GM18951 (cell line): ENCODE data around the gene STX17.

Source experiments
- POLR2A ChIP-seq: IDR thresholded peaks from 4 replicates; pipeline ENCODE4 v1.6.1; 2011; ENCODE audit warnings: mild to moderate bottlenecking; ENCODE audit not compliant: insufficient read length, insufficient read depth; ENCODE audit errors: extremely low read depth
- in situ Hi-C: fragments of 300-500 bp; cut with MboI; formaldehyde crosslinking; loops from one replicate; pipeline ENCODE4 v1.12.0; 2022; ENCODE audit warnings: low sequenced_read_pairs, mixed read lengths, inconsistent platforms; ENCODE audit not compliant: unreplicated experiment

The STX17 gene

DNA sequence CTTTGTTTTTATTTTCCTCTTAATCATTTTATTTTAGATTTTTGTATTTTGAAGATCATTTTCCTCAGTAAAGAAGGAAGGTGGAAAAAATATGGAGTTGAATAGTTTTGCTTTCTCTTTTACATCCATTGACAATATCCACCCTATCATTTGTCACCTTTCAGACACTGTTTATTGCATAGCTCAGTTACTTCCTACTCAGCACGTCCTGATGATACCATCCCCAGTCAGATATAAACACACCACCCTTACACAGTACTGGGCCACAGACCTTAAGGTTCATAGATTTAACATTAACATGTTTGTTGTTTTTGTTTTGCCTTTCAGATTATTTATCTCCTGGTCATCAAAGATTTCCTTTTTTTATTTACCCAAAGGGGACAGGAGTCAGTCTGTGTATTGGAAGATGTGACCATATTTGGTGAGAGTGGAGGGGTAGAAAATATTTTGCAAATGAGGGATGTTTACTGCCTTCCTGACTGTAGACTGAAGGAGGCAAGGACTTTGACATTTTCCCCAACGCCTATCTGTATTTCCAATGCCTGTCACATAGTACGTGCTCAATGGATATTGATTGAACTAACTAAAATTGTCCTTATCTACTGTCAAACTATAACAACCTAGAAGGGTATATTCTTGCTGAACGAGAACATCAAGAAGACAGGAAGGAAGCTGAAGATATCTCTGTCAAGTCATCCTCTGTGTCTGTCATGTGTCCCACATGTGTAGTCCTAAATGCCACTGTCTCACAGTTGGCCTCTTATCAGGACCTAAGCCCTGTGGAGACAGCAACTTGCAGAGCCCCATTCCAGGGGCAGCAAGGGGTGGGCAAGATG lies 15.6 kb downstream of the STX17 start:
- no peak for TF ChIP-seq POLR2A
- in situ Hi-C loops: no loop called here

- no peak for TF ChIP-seq POLR2A
- in situ Hi-C loops: no loop called here
Measured at GRCh38 chr9:99922711-99923030, 16.2 kb downstream of the STX17 start.

DNA sequence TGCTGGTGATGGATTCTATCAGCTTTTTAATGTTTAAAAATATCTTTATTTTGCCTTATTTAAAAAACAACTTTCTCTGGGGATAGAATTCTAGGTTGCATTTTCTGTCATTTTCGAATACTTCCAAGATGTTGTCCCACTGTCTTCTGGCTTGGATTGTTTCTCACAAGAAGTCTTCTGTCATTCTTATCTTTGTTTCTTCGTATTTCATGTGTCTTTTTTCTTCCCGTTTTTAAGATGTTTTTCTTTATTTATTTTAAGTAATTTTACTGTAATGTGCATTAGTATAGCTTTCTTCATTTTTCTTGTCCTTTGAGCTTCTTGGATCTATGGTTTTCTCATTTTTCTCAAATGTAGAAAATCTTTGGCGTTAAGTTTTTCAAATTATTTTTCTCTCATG lies 19.1 kb downstream of the STX17 start:
- in situ Hi-C loops: no loop called here

DNA sequence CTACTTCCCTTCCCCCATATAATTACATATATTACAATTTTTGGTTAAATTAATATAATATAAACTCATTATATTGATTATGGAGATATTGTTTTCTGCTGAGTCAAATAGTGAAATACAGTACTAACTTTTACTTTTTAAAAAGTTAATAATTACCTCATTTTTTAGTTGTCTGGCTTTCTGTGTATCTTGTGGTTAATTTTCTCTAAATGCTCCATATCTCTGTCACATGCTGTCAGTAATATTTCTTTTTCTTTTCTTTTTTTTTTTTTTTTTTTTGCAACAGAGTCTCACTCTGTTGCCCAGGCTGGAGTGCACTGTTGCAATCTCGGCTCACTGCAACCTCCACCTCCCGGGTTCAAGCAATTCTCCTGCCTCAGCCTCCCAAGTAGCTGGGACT lies 23.2 kb downstream of the STX17 start:
- no peak for TF ChIP-seq POLR2A

More for the DNA sequence above, 19.1 kb downstream of the STX17 start:
- TF ChIP-seq POLR2A: no peak

GRCh38 chr9:99931155-99931840 lies 24.8 kb downstream of the STX17 start:
- TF ChIP-seq POLR2A: no peak
- in situ Hi-C loops: no loop called here

More for the DNA sequence above, 23.2 kb downstream of the STX17 start:
- in situ Hi-C loops: no loop called here

DNA sequence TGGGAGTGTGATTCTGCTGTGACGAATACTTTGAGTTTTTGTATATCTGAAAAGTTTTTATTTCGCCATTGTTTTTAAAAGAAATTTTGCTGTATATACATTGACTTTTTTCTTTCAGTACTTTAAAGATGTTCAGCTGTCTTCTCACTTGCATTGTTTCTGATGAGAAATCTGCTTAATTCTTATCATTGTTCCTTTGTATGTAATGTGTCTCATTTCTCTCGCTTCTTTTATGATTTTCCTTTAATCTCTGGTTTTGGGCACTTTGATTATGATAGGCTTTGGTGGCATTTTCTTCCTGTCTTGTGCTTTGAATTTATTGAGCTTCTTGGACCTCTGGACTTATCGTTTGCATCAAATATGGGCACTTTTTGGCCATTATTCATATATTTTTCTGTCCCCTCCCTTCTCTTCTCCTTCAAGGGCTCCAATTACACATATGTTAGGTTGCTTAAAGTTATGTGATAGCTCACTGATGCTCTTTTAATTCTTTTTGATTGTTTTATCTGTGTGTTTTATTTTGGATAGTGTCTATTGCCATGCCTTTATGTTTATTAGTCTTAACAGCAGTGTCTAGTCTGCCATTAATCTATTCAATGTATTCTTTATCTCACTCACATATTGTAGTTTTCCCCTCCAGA lies 30.6 kb downstream of the STX17 start:
- in situ Hi-C loops: no loop called here
- no peak for TF ChIP-seq POLR2A

- TF ChIP-seq POLR2A: no peak
- in situ Hi-C loops: no loop called here
Measured at GRCh38 chr9:99947395-99947794, 40.9 kb downstream of the STX17 start.

GRCh38 chr9:99948482-99948881 lies 42.0 kb downstream of the STX17 start:
- TF ChIP-seq POLR2A: no peak
- in situ Hi-C loops: no loop called here

DNA sequence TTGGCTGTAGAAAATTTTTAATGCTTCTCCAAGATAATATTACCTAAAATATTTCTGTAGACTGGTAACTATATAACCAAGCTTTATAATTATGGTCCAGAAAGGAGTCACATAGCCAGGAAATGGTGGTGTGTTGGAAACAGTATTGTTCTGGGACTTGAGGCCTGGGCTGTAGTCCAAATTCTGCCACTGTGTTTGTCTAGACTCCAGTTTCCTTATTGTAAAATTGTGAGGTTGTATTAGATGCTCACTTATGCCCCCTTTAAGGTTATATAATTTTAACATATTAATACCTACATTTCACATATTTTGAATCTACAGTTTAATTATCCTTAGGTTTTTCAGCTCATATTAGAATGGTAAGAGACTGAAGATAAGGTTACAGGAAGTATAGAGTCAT lies 42.4 kb downstream of the STX17 start:
- in situ Hi-C loops: no loop called here

GRCh38 chr9:99953861-99954507 lies 47.5 kb downstream of the STX17 start:
- in situ Hi-C loops: no loop called here
- TF ChIP-seq POLR2A: no peak

More for the DNA sequence above, 42.4 kb downstream of the STX17 start:
- TF ChIP-seq POLR2A: no peak

GRCh38 chr9:99954819-99955218 lies 48.4 kb downstream of the STX17 start:
- no peak for TF ChIP-seq POLR2A
- in situ Hi-C loops: no loop called here

DNA sequence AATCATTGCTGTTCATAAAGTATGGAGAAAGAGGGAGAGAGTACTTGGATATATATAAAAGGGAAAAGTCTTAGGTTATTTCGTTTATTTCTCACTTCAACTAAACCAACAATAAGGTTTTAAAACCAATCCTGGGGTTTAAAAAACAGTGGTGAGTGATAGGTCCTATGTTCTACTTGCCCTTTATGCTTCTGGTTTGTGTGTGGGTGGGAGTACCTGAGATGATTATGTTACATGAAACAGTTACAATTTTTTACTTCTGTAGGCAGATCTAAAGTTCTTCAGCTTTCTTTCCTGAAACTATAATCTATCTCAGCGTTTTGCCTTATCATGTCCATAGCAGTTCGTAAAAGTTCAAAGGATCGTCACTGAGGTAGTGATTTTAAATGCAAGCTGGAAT lies 49.2 kb downstream of the STX17 start:
- in situ Hi-C loops: no loop called here
- no peak for TF ChIP-seq POLR2A

- TF ChIP-seq POLR2A: no peak
- in situ Hi-C loops: no loop called here
Measured at GRCh38 chr9:99962680-99963261, 56.3 kb downstream of the STX17 start.
